GM12865 (cell line): ENCODE results near the gene ESD.

Experiments
- DNase-seq: peaks from one replicate; pipeline ENCODE4 v3.0.0; 2010; ENCODE audit warnings: low read depth
- H3K4me3 ChIP-seq: 2 replicates; pipeline ENCODE4 v1.5.1; 2011; ENCODE audit warnings: mild to moderate bottlenecking, low read depth, low read length, control low read depth
- CTCF ChIP-seq: IDR thresholded peaks from 2 replicates; pipeline ENCODE4 v1.5.1; 2011; ENCODE audit warnings: low read length, control low read depth, low read depth, inconsistent platforms; ENCODE audit not compliant: insufficient read depth; ENCODE audit errors: missing control alignments

ESD gene

GRCh38 chr13:46831588-46832194, 34.7 kb upstream of the ESD start:
- TF ChIP-seq CTCF = peak; percentile 69
- DNase-seq = peak; percentile 64

GRCh38 chr13:46830405-46831005, 33.5 kb upstream of the ESD start:
- no peak for TF ChIP-seq CTCF
- H3K4me3 ChIP-seq = no peak overlapping the region
- DNase-seq = no peak

More at GRCh38 chr13:46831588-46832194, 34.7 kb upstream of the ESD start:
- no peak overlapping the region for H3K4me3 ChIP-seq

GRCh38 chr13:46822551-46822950, 25.6 kb upstream of the ESD start:
- no peak for DNase-seq
- TF ChIP-seq CTCF = no peak

GRCh38 chr13:46817838-46818476, 21.0 kb upstream of the ESD start:
- TF ChIP-seq CTCF = no peak
- no peak for DNase-seq
- no peak overlapping the region for H3K4me3 ChIP-seq

More at GRCh38 chr13:46822551-46822950, 25.6 kb upstream of the ESD start:
- H3K4me3 ChIP-seq = no peak overlapping the region

GRCh38 chr13:46817095-46817494, 20.1 kb upstream of the ESD start:
- H3K4me3 ChIP-seq = no peak overlapping the region
- TF ChIP-seq CTCF = no peak
- no peak for DNase-seq

- no peak for TF ChIP-seq CTCF
- no peak for DNase-seq
- H3K4me3 ChIP-seq = no peak overlapping the region
Observed at GRCh38 chr13:46816371-46816770, 19.4 kb upstream of the ESD start.
